Activated T-cell treated with anti-CD3 and anti-CD28 coated beads for 1 hour (primary cell): ENCODE data around the gene NSMCE1.

ENCODE experiments used
- DNase-seq: peaks from one replicate; pipeline ENCODE4 v3.0.0-alpha.2; 2020; ENCODE audit warnings: low read depth

NSMCE1 gene

DNA sequence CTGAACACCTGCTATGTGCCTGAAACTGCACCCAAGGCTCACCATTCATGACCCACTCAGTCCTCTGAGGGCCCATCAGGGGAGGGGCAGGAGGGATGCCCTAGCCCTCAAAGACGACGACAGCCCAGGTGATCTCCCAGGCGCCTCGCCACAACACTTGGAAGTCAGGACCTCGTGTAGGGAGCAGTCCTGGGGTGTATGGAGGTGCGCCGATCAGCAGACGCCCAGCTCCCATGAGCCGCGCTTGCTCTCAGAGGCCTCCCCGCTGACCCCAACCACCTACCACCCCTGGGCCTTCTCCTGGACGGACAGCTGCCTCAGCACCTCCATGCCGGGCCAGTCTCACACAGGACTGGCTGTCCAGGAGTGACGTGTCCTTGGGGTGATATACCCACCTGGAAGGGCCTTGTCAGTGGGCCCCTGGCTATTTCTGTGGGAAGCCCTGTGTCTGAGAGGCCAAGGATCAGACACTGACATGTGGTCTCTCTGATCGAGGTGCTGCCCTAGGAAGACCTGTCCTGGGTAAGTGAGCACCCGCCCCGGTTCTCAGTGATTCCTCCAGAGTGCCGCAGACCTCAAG is 38.6 kb downstream of the NSMCE1 start:
- DNase-seq = no peak

GRCh38 chr16:27228621-27229501 is 39.7 kb downstream of the NSMCE1 start:
- DNase-seq = no peak

- no peak for DNase-seq
Measured at GRCh38 chr16:27228045-27228444, 40.5 kb downstream of the NSMCE1 start.

- no peak for DNase-seq
Measured at GRCh38 chr16:27226976-27227705, 41.4 kb downstream of the NSMCE1 start.

- DNase-seq = no peak
Measured at GRCh38 chr16:27226476-27226875, 42.1 kb downstream of the NSMCE1 start.

- no peak for DNase-seq
Measured at GRCh38 chr16:27225536-27226360, 42.8 kb downstream of the NSMCE1 start.

- DNase-seq = no peak
Measured at GRCh38 chr16:27224741-27225300, 43.8 kb downstream of the NSMCE1 start.

DNA sequence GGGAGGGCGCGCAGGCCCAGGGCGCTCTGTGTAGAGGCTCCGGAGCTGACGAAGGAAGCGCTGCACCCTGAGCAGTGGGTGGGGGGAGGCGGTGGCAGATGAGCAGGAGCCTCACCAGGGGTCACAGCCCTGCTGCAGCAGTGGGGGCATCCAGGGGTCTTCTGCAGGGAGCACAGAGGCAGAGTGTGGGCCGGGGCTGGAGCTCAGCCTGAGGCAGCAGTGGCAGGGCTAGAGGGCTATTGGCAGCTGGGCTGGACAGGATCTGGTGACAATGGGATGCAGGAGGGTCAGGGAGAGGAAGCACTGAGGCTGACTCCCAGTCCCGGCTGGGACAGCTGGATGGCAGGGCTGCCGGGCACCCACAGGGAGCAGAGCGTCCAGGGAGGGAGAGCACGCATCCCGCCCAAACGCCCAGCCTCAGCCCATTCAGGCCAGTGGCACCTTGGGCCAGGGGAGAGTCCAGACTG is 44.3 kb downstream of the NSMCE1 start:
- no peak for DNase-seq

- DNase-seq = no peak
Measured at GRCh38 chr16:27223701-27224100, 44.9 kb downstream of the NSMCE1 start.

DNA sequence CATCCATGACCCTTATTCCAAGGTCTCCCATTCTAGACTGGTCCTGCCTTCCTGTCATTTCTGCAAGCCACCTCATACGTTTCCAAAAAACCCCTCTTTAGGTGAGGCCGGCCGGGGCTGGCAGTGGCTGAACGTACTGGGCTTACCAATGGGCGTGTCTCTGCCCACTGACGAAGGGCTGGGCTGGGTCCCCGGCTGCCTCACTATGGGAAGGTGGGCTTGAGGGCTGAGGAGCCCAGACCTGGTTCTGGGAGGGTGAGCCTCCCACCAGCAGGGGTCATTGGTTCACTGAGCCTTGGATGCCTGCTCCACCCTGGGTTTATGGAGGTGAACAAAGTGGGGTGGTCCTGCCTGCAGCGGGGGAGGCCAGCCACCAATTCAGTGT is 45.4 kb downstream of the NSMCE1 start:
- no peak for DNase-seq

DNA sequence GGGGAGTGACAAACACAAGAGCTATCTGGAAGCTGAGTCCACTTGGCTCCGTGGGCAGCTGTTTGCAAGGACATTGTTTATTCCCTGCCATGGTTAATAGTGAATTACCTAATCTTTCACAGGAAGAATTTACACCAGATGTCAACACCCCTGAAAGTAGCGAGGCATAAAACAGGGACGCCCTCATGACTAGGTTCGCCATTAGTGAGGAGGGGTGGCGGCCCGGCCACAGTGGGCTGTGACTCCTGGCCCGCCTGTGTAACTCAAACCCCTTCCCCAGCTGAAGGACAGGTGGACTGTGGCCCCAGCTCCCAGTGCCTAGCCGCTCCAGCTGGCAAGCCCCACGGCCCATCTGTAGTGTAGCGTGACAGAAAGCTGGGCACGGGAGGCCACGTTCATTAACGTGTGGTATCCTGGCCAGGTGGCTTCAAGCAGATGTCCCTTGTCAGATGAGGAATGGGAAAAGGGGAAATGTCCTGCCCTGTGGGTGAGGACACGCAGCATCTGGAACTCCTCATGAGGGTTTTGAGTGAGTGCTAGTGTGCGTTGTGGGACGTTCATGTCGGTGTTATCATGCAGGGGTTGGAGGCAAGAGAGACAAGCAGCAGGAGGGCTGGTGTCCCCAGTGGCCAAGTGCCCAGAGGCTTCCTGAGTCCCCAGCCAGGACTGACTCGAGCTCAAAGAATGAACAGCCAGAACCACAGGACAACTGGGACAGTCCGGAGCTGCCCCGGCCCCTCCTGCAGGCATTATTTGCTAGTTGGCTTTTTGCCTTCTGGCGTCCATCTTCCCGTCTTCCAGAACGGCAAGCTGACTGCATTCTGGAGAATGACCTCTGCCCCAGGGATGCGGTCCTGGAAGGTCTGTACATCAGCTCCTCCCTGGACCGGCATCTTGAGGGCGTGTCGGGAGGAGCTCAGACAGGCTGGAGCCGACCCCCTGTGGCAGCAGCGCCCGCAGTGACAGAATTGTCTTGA is 46.0 kb downstream of the NSMCE1 start:
- no peak for DNase-seq

DNA sequence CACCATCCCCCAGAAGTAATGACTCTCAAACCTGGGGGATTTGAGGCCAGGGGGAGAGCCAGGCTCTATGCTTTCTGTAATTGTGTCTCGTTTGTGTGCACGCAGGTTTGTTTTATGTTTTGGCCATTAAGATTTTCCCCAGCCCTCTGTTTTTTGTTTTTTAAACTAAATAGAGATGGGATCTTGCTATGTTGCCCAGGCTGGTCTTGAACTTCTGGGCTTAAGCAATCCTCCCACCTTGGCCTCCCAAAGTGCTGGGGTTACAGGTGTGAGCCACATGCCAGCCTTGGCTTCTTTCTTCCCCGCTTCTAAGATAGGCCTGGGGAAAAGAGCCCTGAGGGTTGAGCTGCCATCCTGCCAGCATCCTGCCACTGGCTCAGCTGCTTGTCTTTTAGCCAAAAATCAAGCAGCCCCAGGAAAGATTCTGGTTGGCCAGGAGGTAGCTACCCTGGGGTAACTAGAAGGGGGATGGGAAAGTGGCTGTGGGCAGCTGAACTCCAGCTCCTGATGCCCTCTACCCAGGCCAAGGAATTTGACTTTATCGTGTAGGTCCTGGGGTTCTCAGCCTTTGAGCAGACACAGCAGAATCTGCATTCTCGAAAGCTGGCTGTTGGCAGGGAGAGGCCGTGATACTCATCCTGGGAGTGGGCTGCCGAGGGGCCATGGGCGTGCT is 46.9 kb downstream of the NSMCE1 start:
- no peak for DNase-seq

DNA sequence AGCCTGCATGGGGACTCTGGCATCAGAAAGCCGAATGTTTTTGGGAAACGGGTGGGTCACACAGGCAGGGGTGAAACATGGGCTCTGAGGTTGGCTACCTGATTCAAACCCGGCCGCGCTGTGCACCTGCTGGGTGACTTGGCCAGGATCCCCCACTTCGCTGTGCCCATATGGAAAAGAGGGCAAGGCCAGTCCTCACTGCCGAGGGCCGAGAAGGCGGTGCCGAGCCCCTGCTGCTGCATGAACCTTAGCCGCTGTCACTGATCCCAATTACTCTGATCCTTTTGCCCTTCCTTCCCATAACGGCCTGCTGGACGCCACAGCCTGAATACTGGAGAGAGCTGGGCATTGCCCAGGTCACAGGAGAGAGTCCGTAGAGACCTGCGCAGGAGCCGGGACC is 47.6 kb downstream of the NSMCE1 start:
- DNase-seq = no peak

DNA sequence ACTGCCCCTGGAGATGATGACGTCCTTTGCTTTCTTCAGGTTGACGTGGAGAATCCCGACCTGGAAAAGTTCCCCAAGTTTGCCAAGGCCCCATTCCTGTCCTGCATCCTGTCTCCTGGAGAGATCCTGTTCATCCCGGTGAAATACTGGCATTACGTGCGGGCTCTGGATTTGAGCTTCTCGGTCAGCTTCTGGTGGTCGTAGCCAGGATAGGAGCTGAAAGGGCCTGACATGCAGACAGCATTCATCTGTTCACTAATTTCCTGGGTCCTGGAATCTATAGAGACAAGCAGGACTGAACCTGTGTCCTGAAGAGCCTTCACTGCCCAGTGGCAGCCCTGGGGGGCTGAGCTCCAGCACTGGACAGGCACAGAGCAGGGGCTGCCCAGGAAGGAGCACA is 48.0 kb downstream of the NSMCE1 start:
- DNase-seq = no peak

- no peak for DNase-seq
Measured at GRCh38 chr16:27220120-27220519, 48.5 kb downstream of the NSMCE1 start.

- DNase-seq = no peak
Measured at GRCh38 chr16:27219161-27219560, 49.4 kb downstream of the NSMCE1 start.

GRCh38 chr16:27218756-27219155 is 49.8 kb downstream of the NSMCE1 start:
- DNase-seq = no peak

DNA sequence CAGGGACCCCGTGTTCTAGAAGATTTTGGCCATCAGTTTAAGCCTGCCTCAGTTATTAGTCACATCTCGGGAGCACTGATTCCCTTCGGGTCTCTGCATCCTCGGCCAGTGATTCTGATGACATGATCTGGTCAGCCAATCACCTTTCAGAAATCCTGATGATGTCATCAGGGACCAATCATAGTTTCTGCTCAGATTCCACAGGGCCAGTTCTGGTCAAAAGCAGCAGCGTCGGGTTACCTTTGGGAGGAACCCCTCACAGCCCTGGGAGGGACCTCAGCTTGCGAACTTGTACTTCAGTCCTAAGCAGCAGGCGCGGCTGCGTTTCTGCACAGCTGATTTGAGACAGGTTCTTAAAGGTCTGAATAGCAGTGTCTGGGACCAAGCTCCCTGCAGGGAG is 51.3 kb downstream of the NSMCE1 start:
- DNase-seq = no peak

GRCh38 chr16:27216297-27216885 is 52.2 kb downstream of the NSMCE1 start:
- DNase-seq = no peak

DNA sequence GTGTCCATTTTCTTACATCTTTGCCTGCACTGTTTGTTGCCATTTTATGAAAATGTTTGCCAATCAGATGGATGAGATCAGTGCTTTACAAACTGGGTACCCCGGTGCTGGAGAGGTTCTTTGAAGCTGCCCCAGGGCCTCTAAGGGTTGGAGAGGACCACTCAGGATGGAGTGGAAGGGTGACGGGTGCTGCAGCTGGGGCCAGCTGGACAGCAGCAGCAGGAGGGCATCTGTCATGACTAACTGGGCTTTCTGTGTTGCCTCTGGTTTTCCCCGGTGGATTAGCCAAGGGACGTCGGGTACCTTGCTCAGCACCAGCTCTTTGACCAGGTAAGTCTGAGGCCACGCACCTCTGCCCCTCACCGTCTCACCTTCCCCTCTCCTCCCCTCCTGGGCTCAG is 52.9 kb downstream of the NSMCE1 start:
- DNase-seq = no peak
